Glutamatergic neuron (in vitro differentiated cells): ENCODE data around the gene DACT2. TPM values are rescaled to one million over a fixed set of nuclear protein-coding genes. Genes with fewer than 3 reads are reported as not detected.
"Not testable (repeated sequence)": the region's sequence is repeated elsewhere in the genome, so short reads cannot be mapped to it uniquely, and the experiment has no call there.

ENCODE experiments used
- DNase-seq: peaks from one replicate; pipeline ENCODE4 v3.0.0; 2022
- H3K27ac Mint-ChIP-seq: one replicate; pipeline ENCODE4 v1.8.0; 2020; ENCODE audit warnings: mild to moderate bottlenecking, mixed read lengths, inconsistent platforms; ENCODE audit not compliant: unreplicated experiment
- H3K27me3 Mint-ChIP-seq: one replicate; pipeline ENCODE4 v1.8.0; 2020; ENCODE audit warnings: mild to moderate bottlenecking, moderate library complexity, mixed read lengths, inconsistent platforms; ENCODE audit not compliant: unreplicated experiment
- H3K36me3 Mint-ChIP-seq: one replicate; pipeline ENCODE4 v1.8.0; 2020; ENCODE audit warnings: mild to moderate bottlenecking, mixed read lengths, inconsistent platforms; ENCODE audit not compliant: unreplicated experiment
- H3K4me1 Mint-ChIP-seq: one replicate; pipeline ENCODE4 v1.8.0; 2020; ENCODE audit warnings: mild to moderate bottlenecking, low read depth, mixed read lengths, inconsistent platforms; ENCODE audit not compliant: unreplicated experiment
- H3K4me3 Mint-ChIP-seq: one replicate; pipeline ENCODE4 v1.8.0; 2020; ENCODE audit warnings: mild to moderate bottlenecking, mixed read lengths, inconsistent platforms; ENCODE audit not compliant: unreplicated experiment
- H3K9me3 Mint-ChIP-seq: one replicate; pipeline ENCODE4 v1.8.0; 2020; ENCODE audit warnings: mild to moderate bottlenecking, moderate library complexity, mixed read lengths, inconsistent platforms; ENCODE audit not compliant: unreplicated experiment
- CTCF ChIP-seq: fragments of 200-600 bp; sonication (generic); IDR thresholded peaks from one replicate; pipeline ENCODE4 v1.5.0; 2021; ENCODE audit not compliant: partially characterized antibody, unreplicated experiment
- total RNA-seq: library from RNA; stranded (reverse); fragmentation: NEBNext Ultra II Directional; extraction: Animal tissue kit (Norgen Biotek cat#: 25700); gene quantifications from one replicate; pipeline ENCODE4 v1.2.1, GENCODE V29; 2021; ENCODE audit not compliant: unreplicated experiment

DACT2 gene
- total RNA-seq, 1 donor from 2014 or later = 0.22 TPM

- no peak overlapping the region for H3K27ac Mint-ChIP-seq
- H3K36me3 Mint-ChIP-seq = no peaks in the 10 kb centered on the region
- no peak overlapping the region for H3K4me3 Mint-ChIP-seq
- DNase-seq = no peak
- H3K27me3 Mint-ChIP-seq = peaks cover 7% of the 10 kb centered on the region
- H3K4me1 Mint-ChIP-seq = no peaks in the 10 kb centered on the region
- no peak for TF ChIP-seq CTCF
- H3K9me3 Mint-ChIP-seq = peaks cover 5% of the 10 kb centered on the region
Observed at GRCh38 chr6:168315596-168315995, 4.0 kb downstream of the DACT2 start.

- Mint-ChIP-seq H3K4me3 (no peak overlapping the region), H3K4me1 (no peaks in the 10 kb centered on the region), H3K27ac (no peak overlapping the region), H3K9me3 (no peaks in the 10 kb centered on the region), H3K36me3 (no peaks in the 10 kb centered on the region), H3K27me3 (peaks cover 4% of the 10 kb centered on the region)
- no peak for TF ChIP-seq CTCF
- no peak for DNase-seq
Observed at GRCh38 chr6:168314948-168315347, 4.6 kb downstream of the DACT2 start.

- Mint-ChIP-seq H3K27ac (no peak overlapping the region), H3K9me3 (no peaks in the 10 kb centered on the region), H3K4me3 (no peak overlapping the region), H3K36me3 (no peaks in the 10 kb centered on the region), H3K4me1 (peaks cover 2% of the 10 kb centered on the region), H3K27me3 (peaks cover 4% of the 10 kb centered on the region)
- DNase-seq = no peak
- no peak for TF ChIP-seq CTCF
Observed at GRCh38 chr6:168314021-168314420, 5.6 kb downstream of the DACT2 start.

GRCh38 chr6:168313431-168314011 is 6.1 kb downstream of the DACT2 start:
- Mint-ChIP-seq H3K4me1 (peaks cover 4% of the 10 kb centered on the region), H3K36me3 (no peaks in the 10 kb centered on the region), H3K9me3 (no peaks in the 10 kb centered on the region), H3K4me3 (no peak overlapping the region), H3K27ac (no peak overlapping the region), H3K27me3 (peaks cover 2% of the 10 kb centered on the region)
- DNase-seq = no peak
- no peak for TF ChIP-seq CTCF

- not testable (repeated sequence) for DNase-seq, H3K27ac Mint-ChIP-seq, H3K27me3 Mint-ChIP-seq, H3K4me3 Mint-ChIP-seq, H3K36me3 Mint-ChIP-seq, H3K4me1 Mint-ChIP-seq, H3K9me3 Mint-ChIP-seq
Observed at GRCh38 chr6:168312125-168312507, 7.5 kb downstream of the DACT2 start.
